Breast epithelium (tissue), 3 donors: ENCODE data around the gene TOR1AIP1.

Experiments used
- CTCF ChIP-seq, 3 donors: fragments of 450-650 bp; IDR thresholded peaks; one replicate each; pipeline ENCODE4 v1.5.1; 2016 to 2017; ENCODE audit warnings: antibody characterized with exemption in 3 of 3, mild to moderate bottlenecking in 3 of 3, moderate library complexity in 3 of 3
- POLR2A ChIP-seq: fragments of 450-650 bp; IDR thresholded peaks from one replicate; pipeline ENCODE4 v1.6.1; 2016; ENCODE audit warnings: antibody characterized with exemption, mild to moderate bottlenecking, moderate library complexity

- TF ChIP-seq CTCF (IDR thresholded peaks at IDR 0.05) (no peak), POLR2A (no peak)
Measured at GRCh38 chr1:179840107-179840506, 42.0 kb upstream of the TOR1AIP1 start.
